DMS153 treated with DMSO at 0.1 percent for 48 hours (cell line): Measurements from ENCODE around the gene ACER3.
A peak's percentile ranks its signal among the peaks of the same experiment; 100 is the strongest.

Experiments used
- DNase-seq: peaks from one replicate; lab custom pipeline; 2025; ENCODE audit not compliant: unreplicated experiment; lab: John Stamatoyannopoulos, UW

The ACER3 gene

DNA sequence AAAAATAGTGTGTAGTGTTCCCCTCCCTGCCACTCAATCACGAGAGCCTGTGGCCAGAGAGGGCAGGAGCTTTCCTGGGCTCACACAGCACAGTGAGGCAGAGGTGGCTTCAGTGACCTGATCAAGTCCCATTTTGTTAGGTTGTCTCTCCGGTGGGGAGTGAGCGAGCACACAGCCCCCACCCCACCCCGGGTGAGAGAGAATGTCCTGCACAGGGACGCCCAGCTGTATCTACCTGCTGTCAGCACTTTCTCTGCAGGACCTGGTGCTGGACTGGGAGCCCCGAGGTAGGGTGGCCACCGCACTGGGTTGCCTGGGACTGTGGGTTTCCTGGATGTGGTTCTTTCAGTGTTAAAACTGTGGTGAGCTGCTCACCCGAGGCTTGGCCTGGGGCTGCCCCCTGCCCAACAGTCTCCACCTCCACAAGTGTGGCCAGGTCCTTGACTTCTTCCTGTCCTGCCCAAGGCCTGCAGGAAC is 212.2 kb downstream of the ACER3 start:
- DNase-seq = no peak

DNA sequence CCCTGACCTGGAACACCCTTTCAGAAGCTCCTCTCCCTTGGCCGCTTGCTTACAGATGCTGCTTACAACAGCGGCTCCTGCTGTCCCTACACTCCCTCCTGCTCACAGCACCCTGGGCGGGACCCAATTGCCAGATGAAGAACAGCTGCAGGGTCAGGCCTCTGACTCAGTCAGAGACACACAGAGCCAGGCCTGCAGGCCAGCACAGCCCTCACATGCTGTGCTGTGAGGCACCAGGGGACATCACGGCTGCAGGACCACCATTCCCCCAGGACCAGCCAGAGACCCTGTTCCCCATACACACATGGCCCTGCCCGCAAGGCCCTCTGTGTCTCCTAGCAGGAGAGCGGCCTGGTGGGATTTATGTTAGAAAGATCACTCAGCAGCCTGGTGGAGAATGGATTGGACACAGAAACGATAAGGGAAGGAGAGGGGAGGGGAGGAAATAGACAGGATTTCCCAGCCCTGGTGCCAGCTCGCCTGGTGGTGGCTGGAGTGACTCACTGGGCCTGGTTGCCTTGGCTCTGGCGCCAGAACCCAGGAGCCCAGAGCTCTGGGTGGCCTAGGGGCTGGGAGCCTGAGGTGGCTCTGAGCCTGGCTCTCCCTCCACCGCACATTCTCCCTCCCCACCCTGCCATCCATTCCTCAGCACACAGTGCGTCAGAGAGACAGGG is 212.7 kb downstream of the ACER3 start:
- DNase-seq = no peak

DNA sequence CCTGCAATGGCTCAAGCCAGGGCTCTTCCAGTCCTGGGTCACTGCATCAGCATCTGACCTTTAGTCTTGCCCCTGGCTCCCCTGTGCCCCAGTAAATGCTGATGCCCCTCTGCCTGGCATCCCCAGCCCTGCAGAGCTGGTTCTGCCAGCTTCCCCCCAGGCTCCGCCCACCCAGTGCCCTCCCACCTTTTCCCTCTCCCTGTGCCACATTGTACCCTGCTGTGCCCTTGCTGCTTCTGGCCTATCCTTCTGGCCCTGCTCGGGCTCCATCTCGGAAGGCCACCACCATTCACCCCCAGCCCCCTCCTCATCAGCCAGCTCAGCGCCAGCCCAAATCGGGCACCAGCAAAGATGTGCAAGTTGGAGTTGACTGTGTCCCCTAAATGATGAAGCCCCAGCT is 213.5 kb downstream of the ACER3 start:
- no peak for DNase-seq

DNA sequence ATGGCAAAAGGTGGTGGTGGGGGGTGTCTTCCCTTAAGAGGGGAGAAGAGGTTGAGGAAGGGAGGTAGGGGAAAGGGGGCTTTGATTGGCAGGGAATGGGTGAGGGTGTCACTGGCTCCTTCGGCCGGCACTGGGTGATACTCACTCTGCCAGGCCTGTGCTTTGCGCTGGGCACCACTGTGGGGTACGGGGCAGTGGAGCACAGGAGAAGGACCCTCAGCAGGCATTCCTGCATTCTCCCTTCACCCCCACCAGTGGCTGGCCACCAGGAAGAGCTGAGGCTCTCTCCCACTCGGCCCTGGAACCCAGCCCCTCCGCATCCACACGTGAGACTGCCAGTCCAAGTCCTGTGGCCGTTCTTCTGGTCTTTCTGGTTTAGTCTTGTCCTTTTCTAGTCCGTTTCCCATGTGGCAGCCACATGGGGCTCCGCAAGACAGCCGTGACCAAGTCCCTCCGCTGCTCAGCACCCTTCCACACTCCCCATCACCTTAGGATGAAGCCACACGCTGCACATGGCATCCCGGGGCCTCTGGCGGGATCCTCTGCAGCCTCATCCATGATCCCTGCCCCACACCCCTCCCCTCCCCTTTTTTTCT is 214.0 kb downstream of the ACER3 start:
- DNase-seq = no peak

DNA sequence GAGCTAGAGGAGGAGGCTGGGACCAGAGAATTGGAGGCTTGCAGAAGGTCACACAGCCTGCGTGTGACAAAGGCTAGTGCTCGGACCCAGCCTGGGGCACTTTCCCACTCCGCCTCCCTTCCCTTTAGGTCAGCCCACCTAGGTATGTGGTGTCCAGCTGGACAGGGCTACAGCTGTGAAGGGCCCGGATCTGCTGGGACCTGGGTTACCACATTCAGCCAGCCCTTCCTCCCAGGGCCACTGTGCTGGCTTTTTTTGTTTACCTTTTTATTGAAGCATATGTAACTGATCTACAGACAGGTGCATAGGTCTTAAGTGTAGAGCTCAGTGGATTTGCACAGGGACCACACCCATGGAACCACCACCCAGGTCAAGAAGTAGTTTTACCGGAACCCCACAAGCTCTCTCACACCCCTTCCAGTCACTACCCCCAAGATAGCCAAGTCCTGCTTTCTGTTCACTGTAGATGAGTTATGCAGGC is 214.7 kb downstream of the ACER3 start:
- DNase-seq = peak; percentile 9
